HG02981 (cell line): ENCODE results near the gene RTN1.

ENCODE experiments used
- ATAC-seq: cut with Tn5 transposase; IDR thresholded peaks from one replicate; pipeline ENCODE4 v1.9.1; 2021; ENCODE audit warnings: mild to moderate bottlenecking, moderate library complexity; ENCODE audit not compliant: unreplicated experiment

The RTN1 gene

GRCh38 chr14:59870277-59871165, at the start of gene RTN1:
TSS of gene RTN1 (minus strand) at chr14:59870776. CDS start at chr14:59870630, 146 bp downstream.
- ATAC-seq: peak; percentile 43

- ATAC-seq: no peak
Observed at GRCh38 chr14:59920378-59920683, 49.8 kb upstream of the RTN1 start.

GRCh38 chr14:59919570-59920377, 49.2 kb upstream of the RTN1 start, which contains the start of gene LRRC9:
TSS of gene LRRC9 (plus strand) at chr14:59920144.
- no peak for ATAC-seq

- ATAC-seq: no peak
Observed at GRCh38 chr14:59918824-59919569, 48.4 kb upstream of the RTN1 start.

- no peak for ATAC-seq
Observed at GRCh38 chr14:59913187-59913586, 42.6 kb upstream of the RTN1 start.

GRCh38 chr14:59912443-59912842, 41.9 kb upstream of the RTN1 start:
- ATAC-seq: no peak

- ATAC-seq: no peak
Observed at GRCh38 chr14:59905188-59905587, 34.6 kb upstream of the RTN1 start.

- no peak for ATAC-seq
Observed at GRCh38 chr14:59904184-59904583, 33.6 kb upstream of the RTN1 start.

- ATAC-seq: no peak
Observed at GRCh38 chr14:59900556-59900955, 30.0 kb upstream of the RTN1 start.

- ATAC-seq: no peak
Observed at GRCh38 chr14:59897757-59898383, 27.3 kb upstream of the RTN1 start.

- no peak for ATAC-seq
Observed at GRCh38 chr14:59895721-59896120, 25.1 kb upstream of the RTN1 start.

- ATAC-seq: no peak
Observed at GRCh38 chr14:59890676-59891075, 20.1 kb upstream of the RTN1 start.

- ATAC-seq: no peak
Observed at GRCh38 chr14:59882957-59883356, 12.4 kb upstream of the RTN1 start.

- no peak for ATAC-seq
Observed at GRCh38 chr14:59871166-59871495, 555 bp upstream of the RTN1 start.

GRCh38 chr14:59869381-59870255, 958 bp downstream of the RTN1 start:
- ATAC-seq: no peak

GRCh38 chr14:59868021-59868420, 2.6 kb downstream of the RTN1 start:
- no peak for ATAC-seq

- ATAC-seq: no peak
Observed at GRCh38 chr14:59863806-59864525, 6.6 kb downstream of the RTN1 start.

- no peak for ATAC-seq
Observed at GRCh38 chr14:59857328-59857727, 13.2 kb downstream of the RTN1 start.

GRCh38 chr14:59852350-59852749, 18.2 kb downstream of the RTN1 start:
- no peak for ATAC-seq
